ENCODE results near the gene EVI5.

EVI5 gene

GRCh38 chr1:92505015-92505692, 279.8 kb downstream of the EVI5 start:
- DNase-seq: no peak

GRCh38 chr1:92504291-92505014, 280.5 kb downstream of the EVI5 start:
- no peak for DNase-seq

- no peak for DNase-seq
Observed at GRCh38 chr1:92503926-92504285, 281.0 kb downstream of the EVI5 start.

GRCh38 chr1:92503043-92503925, 281.6 kb downstream of the EVI5 start:
- no peak for DNase-seq

- no peak for DNase-seq
Observed at GRCh38 chr1:92502247-92502646, 282.7 kb downstream of the EVI5 start.

GRCh38 chr1:92500552-92500951, 284.4 kb downstream of the EVI5 start:
- no peak for DNase-seq

GRCh38 chr1:92495392-92496063, 289.4 kb downstream of the EVI5 start:
- DNase-seq: no peak

GRCh38 chr1:92494485-92495141, 290.3 kb downstream of the EVI5 start:
- DNase-seq: no peak

GRCh38 chr1:92493139-92493538, 291.8 kb downstream of the EVI5 start:
- no peak for DNase-seq

- no peak for DNase-seq
Observed at GRCh38 chr1:92488832-92489231, 296.1 kb downstream of the EVI5 start.

GRCh38 chr1:92488416-92488815, 296.5 kb downstream of the EVI5 start:
- no peak for DNase-seq

GRCh38 chr1:92487078-92487605, 297.8 kb downstream of the EVI5 start:
- DNase-seq: no peak

- no peak for DNase-seq
Observed at GRCh38 chr1:92486251-92487077, 298.4 kb downstream of the EVI5 start, which contains the start of gene GFI1. TSS of gene GFI1 (minus strand) at chr1:92486925. CDS start at chr1:92483487, 3,438 bp downstream.

GRCh38 chr1:92485381-92486250, 299.3 kb downstream of the EVI5 start:
- peak; percentile 40 to 45 for DNase-seq

- DNase-seq: peak in 1 of 2 experiments; percentile 24
Observed at GRCh38 chr1:92484472-92485380, 300.2 kb downstream of the EVI5 start.

- DNase-seq: peak in 1 of 2 experiments; percentile 15
Observed at GRCh38 chr1:92483610-92484471, 301.1 kb downstream of the EVI5 start.

- DNase-seq: peak; percentile 11 to 32
Observed at GRCh38 chr1:92482665-92483609, 302.0 kb downstream of the EVI5 start.

All from NCI-H2081 (cell line).